ENCODE data around the gene PPP1R14B.

DNA sequence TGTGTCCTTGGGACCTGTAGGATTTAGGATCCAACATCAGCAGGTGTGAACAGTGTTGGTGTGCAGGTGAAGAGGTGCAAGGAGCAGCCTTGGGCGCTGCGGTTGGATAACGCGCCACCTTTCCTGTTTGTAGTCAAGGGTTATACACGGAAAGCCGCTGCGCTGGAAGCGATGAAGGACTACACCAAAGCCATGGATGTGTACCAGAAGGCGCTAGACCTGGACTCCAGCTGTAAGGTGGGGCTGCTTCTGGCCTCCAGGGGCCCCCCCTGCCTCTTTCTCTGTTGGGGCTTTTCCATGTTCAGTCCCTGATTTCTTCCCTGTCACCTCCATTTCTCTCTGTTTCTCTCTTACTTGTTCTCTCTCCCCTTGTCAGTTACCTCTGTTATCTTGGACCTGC, 43.8 kb downstream of the PPP1R14B start:
- TF ChIP-seq, protein P1, sequence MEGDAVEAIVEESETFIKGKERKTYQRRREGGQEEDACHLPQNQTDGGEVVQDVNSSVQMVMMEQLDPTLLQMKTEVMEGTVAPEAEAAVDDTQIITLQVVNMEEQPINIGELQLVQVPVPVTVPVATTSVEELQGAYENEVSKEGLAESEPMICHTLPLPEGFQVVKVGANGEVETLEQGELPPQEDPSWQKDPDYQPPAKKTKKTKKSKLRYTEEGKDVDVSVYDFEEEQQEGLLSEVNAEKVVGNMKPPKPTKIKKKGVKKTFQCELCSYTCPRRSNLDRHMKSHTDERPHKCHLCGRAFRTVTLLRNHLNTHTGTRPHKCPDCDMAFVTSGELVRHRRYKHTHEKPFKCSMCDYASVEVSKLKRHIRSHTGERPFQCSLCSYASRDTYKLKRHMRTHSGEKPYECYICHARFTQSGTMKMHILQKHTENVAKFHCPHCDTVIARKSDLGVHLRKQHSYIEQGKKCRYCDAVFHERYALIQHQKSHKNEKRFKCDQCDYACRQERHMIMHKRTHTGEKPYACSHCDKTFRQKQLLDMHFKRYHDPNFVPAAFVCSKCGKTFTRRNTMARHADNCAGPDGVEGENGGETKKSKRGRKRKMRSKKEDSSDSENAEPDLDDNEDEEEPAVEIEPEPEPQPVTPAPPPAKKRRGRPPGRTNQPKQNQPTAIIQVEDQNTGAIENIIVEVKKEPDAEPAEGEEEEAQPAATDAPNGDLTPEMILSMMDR (conservative IDR thresholded peaks at IDR 0.05): no peak
- TF ChIP-seq EZH2 (IDR thresholded peaks at IDR 0.05; ENCODE audit: low read depth): no peak
